GM19455 (cell line): Measurements from ENCODE around the gene OR1I1.
"Not testable (repeated sequence)": the region's sequence is repeated elsewhere in the genome, so short reads cannot be mapped to it uniquely, and the experiment has no call there.

Experiments used
- ATAC-seq: cut with Tn5 transposase; IDR thresholded peaks from one replicate; pipeline ENCODE4 v1.9.1; 2021; ENCODE audit not compliant: unreplicated experiment

Gene OR1I1, protein sequence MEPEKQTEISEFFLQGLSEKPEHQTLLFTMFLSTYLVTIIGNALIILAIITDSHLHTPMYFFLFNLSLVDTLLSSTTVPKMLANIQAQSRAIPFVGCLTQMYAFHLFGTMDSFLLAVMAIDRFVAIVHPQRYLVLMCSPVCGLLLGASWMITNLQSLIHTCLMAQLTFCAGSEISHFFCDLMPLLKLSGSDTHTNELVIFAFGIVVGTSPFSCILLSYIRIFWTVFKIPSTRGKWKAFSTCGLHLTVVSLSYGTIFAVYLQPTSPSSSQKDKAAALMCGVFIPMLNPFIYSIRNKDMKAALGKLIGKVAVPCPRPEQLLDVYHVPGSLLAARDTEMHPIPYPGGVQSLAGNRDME

GRCh38 chr19:15081911-15082310, at the start of gene OR1I1:
Gene OR1I1, plus strand, starts transcription at chr19:15082211. Its CDS starts 4,855 bp downstream, at chr19:15087066.
- ATAC-seq, result no peak

- ATAC-seq, result no peak
Observed at GRCh38 chr19:15035795-15036311, 46.2 kb upstream of the OR1I1 start.

- no peak for ATAC-seq
Observed at GRCh38 chr19:15037586-15037985, 44.4 kb upstream of the OR1I1 start.

- no peak for ATAC-seq
Observed at GRCh38 chr19:15038294-15038693, 43.7 kb upstream of the OR1I1 start.

- ATAC-seq, result no peak
Observed at GRCh38 chr19:15042003-15042402, 40.0 kb upstream of the OR1I1 start.

GRCh38 chr19:15042826-15043225, 39.2 kb upstream of the OR1I1 start:
- no peak for ATAC-seq

DNA sequence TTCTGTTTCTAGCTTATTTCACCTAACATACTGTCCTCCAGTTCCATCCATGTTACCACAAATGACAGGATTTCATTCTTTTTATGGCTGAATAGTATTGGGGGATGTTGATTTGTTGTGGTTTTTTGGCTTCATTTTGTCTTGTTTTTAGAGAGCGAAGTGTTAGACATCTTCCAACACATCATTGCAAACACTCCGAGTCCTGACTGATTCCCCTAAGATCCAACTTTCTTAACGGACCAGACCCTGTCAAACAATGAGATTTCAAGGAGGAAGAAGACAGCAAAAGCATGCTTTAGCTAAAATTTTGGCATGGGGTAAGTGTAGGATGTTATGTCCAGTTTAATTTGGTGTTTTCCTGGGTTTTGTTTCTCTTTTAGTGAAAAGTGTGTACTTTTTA, 36.5 kb upstream of the OR1I1 start:
- no peak for ATAC-seq

- no peak for ATAC-seq
Observed at GRCh38 chr19:15047680-15048079, 34.3 kb upstream of the OR1I1 start.

DNA sequence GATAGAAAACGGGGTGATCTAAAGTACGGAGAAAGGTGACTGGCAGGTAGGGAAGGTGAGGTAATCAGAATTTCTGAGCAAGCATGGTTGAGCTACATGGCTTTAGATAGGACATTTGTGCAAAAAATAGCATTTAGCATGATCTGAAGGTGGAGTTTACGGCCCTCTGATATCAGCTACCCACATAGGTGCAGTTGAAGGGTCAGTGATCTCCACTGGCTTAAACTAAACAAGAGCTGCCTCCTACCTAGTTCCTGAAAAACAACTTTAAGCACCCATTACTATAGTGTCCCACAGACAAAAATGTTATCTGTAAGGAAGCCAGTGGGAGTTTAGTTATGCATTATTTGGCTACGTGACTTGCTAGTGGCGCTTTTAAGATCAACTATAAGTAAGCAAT, 33.9 kb upstream of the OR1I1 start:
- no peak for ATAC-seq

DNA sequence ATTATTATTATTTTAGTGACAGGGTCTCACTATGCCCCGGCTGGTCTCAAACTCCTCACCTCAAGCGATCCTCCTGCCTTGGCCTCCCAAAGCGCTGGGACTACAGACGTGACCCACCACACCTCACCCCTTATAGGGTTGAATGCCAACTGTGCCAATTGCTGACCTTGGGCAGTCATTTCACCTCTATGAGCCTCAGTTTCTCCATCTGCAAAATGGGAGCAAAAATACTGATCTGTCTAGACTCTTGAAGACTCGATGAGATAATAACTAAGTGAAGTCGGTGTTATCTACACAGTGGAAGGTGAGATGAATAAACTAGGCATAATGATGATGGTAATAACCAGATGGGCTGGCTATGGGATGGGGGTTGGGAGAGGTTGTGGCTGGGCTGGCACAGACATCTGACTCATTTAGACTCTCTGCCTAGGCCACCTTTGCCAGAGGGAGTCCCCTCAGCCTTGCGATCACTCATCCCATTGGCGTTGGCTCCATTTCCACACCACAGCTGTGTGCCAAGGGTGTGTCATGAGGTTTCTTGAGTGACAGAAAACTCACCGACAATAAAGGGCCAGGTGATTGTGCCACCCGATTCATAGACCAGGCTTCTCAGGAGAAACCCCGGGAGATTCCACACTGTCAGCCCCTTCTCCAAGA, 33.0 kb upstream of the OR1I1 start, which contains the start of gene CASP14:
TSS of gene CASP14 (plus strand) at position 596 of the 657 bp plus-strand sequence. CDS start 2,772 bp downstream, outside the sequence.
- ATAC-seq, result no peak

DNA sequence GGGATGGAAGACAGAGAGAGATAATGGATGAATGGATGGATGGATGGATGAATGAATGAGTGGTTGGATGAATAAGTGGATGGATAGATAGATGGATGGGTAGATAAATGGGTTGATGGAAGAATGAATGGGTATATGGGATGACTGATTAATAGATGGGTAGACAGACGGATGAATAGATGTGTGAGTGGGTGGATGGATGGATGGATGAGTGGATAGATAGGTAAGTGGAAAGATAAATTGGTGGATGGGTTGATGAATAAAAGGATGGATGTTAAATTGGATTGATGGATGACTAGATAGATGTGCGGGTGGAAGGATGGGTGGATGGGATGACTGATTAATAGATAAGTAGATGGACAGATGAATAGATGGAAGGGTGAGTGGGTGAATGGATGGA, 31.4 kb upstream of the OR1I1 start:
- ATAC-seq, result no peak

GRCh38 chr19:15062036-15062435, 20.0 kb upstream of the OR1I1 start:
- no peak for ATAC-seq

DNA sequence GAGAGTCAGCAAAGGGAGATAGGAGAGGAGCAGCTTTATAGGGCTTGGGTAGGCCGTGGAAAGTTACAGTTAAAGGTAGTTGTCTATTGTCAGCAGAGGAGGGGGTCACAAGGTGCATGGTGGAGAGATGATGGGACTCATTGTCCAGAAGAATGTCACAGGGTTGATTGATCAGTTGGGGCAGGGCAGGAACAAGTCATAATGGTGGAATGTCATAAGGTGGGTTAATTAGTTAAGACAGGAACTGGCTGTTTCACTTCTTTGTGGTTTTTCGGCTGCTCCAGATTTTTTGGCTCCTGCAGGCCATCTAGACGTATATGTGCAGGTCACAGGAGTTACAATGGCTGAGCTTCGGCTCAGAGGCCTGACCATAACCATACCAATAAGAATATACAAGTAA, 11.6 kb upstream of the OR1I1 start:
- not testable (repeated sequence) for ATAC-seq

GRCh38 chr19:15072930-15073647, 8.9 kb upstream of the OR1I1 start:
- ATAC-seq, result no peak

GRCh38 chr19:15074371-15074770, 7.6 kb upstream of the OR1I1 start:
- no peak for ATAC-seq

DNA sequence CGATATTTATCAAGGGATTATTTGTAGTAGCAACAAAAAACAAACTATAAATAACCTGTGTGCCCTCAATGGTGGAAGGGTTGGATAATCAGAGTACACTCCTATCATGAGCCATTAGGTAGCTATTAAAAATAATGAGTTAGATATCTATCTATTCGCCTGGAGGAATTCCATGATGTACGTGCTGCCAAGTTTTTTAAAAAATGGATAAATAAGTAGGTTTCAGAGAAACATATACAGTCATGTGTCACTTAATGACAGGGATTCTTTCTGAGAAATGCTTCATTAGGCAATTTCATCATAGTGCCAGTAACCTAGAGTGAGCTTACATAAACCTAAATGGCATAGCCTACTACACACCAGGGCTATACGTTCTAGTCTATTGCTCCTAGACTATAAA, 6.2 kb upstream of the OR1I1 start:
- no peak for ATAC-seq

GRCh38 chr19:15080002-15080401, 2.0 kb upstream of the OR1I1 start:
- ATAC-seq, result not testable (repeated sequence)

GRCh38 chr19:15087182-15087581, 5.2 kb downstream of the OR1I1 start:
- ATAC-seq, result no peak

DNA sequence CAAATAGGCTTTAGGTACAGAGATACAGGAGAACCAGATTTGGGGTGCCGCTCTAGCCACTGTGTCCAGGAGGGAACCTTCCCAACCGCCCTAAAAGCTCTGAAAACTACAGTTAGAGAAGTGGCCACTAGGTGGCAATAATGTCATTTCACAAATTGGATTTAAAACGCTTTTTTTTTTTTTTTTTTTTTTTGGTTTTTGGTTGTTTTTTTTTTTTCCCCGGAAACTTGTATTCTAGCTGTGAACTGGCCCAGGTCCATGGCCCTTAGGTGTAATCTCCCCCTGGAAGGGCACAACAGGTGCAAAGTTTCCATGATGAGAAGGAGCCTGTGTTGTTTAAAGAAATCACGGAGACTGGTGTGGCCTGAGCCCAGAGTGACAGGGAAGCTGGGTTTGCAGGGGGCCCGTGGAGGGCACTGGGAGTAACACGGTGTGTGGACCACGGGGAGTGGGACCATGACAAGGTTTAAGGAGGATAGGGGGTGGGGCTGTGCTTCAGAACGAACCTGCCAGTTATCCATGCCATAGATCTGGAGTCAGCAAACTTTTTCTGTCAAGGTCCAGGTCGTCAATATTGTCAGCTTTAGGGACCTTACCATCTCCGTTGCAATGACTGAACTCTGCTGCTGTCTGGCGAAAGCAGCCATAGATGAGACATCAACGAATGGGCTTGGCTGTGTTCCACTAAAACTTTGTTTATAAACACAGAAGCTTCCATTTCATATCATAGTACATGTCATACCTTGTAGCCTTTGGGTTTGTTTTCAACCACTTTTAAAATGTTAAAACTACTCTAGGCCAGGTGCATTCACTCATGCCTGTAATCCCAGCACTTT, 10.1 kb downstream of the OR1I1 start:
- no peak for ATAC-seq

DNA sequence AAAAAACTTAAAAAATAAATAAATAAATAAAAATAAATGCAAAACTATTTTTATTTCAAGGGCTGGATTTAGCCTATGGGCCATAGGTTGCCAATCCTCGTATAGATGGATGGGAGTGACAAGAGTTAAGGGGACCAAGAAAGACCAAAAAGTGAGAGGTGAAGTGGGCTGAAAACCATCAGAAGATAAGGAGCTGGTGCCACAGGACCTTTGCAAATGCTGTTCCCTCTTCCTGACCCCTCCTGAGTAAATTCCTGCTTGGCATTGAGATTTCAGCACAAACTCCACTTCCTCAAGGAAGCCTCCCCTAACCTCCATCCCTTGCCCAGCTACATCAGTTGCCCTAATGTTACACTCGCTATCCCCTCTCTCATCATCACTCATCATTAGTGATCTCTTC, 11.0 kb downstream of the OR1I1 start:
- no peak for ATAC-seq

DNA sequence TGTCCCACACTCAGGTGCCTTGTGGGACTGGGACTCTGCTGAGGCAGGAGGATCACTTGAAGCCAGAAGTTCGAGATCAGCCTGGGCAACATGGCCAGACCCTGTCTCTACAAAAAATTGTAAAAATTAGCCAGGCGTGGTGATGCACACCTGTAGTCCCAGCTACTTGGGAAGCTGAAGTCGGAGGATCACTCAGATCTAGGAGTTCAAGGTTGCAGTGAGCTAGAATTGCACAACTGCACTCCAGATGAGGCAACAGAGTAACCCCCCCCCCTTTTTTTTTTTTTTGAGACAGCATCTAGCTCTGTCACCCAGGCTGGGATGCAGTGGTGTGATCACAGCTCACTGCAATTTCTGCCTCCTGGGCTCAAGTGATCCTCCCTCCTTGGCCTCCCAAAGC, 14.2 kb downstream of the OR1I1 start:
- no peak for ATAC-seq
